Esophagus muscularis mucosa (tissue), 4 donors: ENCODE results near the gene GFRA1. TPM values are rescaled to one million over a fixed set of nuclear protein-coding genes. Genes with fewer than 3 reads are reported as not detected.
A peak's percentile ranks its signal among the peaks of the same experiment; 100 is the strongest.

Experiments used
- DNase-seq: peaks from one replicate; pipeline ENCODE4 v3.0.0-alpha.2; 2017; ENCODE audit errors: extremely low spot score
- H3K27ac ChIP-seq, 4 donors: fragments of 200-600 bp; sonication (generic); replicated peaks in 1 of 4; 1 replicate in 3 of 4; 2 replicates in 1 of 4; pipeline ENCODE4 v1.5.1; 2016 to 2019; ENCODE audit warnings: mild to moderate bottlenecking in 1 of 4
- H3K27me3 ChIP-seq, 4 donors: fragments of 200-600 bp; sonication (generic); one replicate each; pipeline versions ENCODE4 v1.5.1 to v1.6.0; 2016 to 2019
- H3K36me3 ChIP-seq, 4 donors: fragments of 200-600 bp; sonication (generic); one replicate each; pipeline ENCODE4 v1.5.1; 2016 to 2019
- H3K4me1 ChIP-seq, 4 donors: fragments of 200-600 bp; sonication (generic); one replicate each; pipeline ENCODE4 v1.5.1; 2016 to 2019
- H3K4me3 ChIP-seq, 4 donors: fragments of 200-600 bp; sonication (generic); 1 replicate in 2 of 4; 2 replicates in 2 of 4; pipeline ENCODE4 v1.5.1; 2016 to 2019; ENCODE audit warnings: mild to moderate bottlenecking in 4 of 4, moderate library complexity in 1 of 4
- H3K9me3 ChIP-seq, 4 donors: fragments of 200-600 bp; sonication (generic); 1 replicate in 3 of 4; 2 replicates in 1 of 4; pipeline ENCODE4 v1.5.1; 2016 to 2019
- EP300 ChIP-seq: sonication (generic); formaldehyde crosslinking; IDR thresholded peaks from one replicate; pipeline ENCODE4 v1.6.1; 2017; ENCODE audit warnings: antibody characterized with exemption
- POLR2A ChIP-seq: fragments of 450-650 bp; IDR thresholded peaks from one replicate; pipeline ENCODE4 v1.6.1; 2017; ENCODE audit warnings: antibody characterized with exemption, moderate library complexity, mild to moderate bottlenecking, low read depth
- POLR2AphosphoS5 ChIP-seq, 2 donors: sonication (generic); formaldehyde crosslinking; IDR thresholded peaks; one replicate each; pipeline ENCODE4 v1.6.1; 2017; ENCODE audit warnings: antibody characterized with exemption in 2 of 2
- WGBS: methylation state at CpG from one replicate; pipeline ENCODE4 v1.1.5; 2018; 5-methylcytosine and 5-hydroxymethylcytosine counted together
- intact Hi-C: fragments of 100-400 bp; cut with DNase I; formaldehyde crosslinking; loops from one replicate; pipeline ENCODE4 v1.15.1; 2023
- total RNA-seq, 4 donors: library from RNA; depleted of rRNA; stranded (reverse); fragments of >200 nt; gene quantifications; one replicate each; pipeline versions ENCODE4 v1.1.0 to v1.2.1, GENCODE V29; 2016
- TF ChIP-seq, protein P1 (sequence below), 3 experiments: fragments of 200-600 bp in 2 of 3; fragments of 450-650 bp in 1 of 3; sonication (generic) in 2 of 3; IDR thresholded peaks; one replicate each; pipeline ENCODE4 v1.5.1; 2017 to 2019; ENCODE audit warnings: antibody characterized with exemption in 3 of 3, mild to moderate bottlenecking in 2 of 3, moderate library complexity in 1 of 3

GFRA1 gene
- total RNA-seq, 4 donors from 2014 or later = 44.0 to 73.4 (median 64.5) TPM

DNA sequence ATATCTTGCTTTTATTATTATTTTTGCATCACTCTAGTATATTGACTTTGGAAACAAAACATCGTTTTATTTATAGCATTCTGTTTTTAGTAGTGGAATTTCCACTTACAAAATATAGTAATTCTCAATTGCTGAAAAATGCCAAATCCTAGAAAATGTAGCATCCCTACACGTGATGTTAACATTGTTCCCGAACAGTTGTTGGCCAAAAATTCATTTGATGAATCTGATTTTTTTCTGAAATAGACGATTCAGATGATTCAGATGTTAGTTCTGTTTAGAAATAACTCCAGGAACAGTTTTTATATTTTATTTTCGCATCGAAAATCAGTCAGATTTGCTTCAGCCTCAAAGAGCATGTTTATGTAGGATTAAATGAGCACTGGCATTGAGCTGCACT is 122.4 kb downstream of the GFRA1 start:
- intact Hi-C loops = no loop called here
- no peaks in the 10 kb centered on the region for H3K9me3 ChIP-seq
- no peak overlapping the region for H3K4me3 ChIP-seq
- 58% methylated on average over 6 of the region's 6 CpGs for WGBS
- TF ChIP-seq, protein P1, sequence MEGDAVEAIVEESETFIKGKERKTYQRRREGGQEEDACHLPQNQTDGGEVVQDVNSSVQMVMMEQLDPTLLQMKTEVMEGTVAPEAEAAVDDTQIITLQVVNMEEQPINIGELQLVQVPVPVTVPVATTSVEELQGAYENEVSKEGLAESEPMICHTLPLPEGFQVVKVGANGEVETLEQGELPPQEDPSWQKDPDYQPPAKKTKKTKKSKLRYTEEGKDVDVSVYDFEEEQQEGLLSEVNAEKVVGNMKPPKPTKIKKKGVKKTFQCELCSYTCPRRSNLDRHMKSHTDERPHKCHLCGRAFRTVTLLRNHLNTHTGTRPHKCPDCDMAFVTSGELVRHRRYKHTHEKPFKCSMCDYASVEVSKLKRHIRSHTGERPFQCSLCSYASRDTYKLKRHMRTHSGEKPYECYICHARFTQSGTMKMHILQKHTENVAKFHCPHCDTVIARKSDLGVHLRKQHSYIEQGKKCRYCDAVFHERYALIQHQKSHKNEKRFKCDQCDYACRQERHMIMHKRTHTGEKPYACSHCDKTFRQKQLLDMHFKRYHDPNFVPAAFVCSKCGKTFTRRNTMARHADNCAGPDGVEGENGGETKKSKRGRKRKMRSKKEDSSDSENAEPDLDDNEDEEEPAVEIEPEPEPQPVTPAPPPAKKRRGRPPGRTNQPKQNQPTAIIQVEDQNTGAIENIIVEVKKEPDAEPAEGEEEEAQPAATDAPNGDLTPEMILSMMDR (IDR thresholded peaks at IDR 0.05) = no peak
- TF ChIP-seq POLR2A (no peak), EP300 (no peak), POLR2AphosphoS5 (IDR thresholded peaks at IDR 0.05) (no peak)
- H3K27ac ChIP-seq = no peak overlapping the region
- no peaks in the 10 kb centered on the region for H3K4me1 ChIP-seq
- no peaks in the 10 kb centered on the region for H3K27me3 ChIP-seq
- no peak for DNase-seq
- no peaks in the 10 kb centered on the region for H3K36me3 ChIP-seq

DNA sequence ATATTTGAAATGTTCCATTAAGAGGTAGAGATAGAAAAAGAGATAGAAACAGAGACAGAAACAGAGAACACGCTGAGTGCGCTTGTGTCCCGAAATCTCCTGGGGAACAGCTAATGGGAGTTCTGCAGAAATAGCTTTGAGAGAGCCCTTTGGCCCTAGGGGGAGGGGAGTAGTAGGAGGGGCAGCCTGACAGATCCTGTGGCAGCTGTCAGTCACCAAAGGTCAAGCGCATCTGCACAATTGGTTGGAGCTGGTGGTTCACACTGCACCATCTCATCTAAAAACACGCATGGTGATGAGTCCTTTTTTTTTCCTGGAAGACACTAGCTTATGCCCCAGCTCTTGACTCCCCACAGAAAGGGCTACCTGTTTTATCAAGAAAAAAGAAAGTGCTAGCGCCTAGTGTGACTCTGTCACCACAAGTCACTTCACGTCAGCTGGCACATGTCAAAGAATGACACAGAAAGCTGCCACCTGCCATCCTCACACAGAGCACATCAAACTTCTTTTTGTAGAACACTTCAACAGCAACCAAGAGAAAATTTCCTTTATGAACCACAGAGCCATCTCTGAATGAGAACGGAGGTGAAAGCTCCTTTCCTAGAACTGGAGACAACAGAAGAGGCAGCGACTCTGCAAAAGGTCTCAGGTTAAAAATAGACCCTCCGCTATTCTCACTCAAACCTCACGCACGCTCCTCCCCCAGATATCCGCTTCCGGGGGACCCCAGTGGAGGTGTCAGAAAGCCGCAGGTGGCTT is 125.7 kb downstream of the GFRA1 start:
- Histone ChIP-seq H3K36me3 (no peaks in the 10 kb centered on the region), H3K4me1 (no peaks in the 10 kb centered on the region), H3K4me3 (no peak overlapping the region), H3K27me3 (no peaks in the 10 kb centered on the region), H3K27ac (no peak overlapping the region), H3K9me3 (no peaks in the 10 kb centered on the region)
- DNase-seq = peak; percentile 78
- 85% methylated on average over 15 of the region's 15 CpGs for WGBS
- intact Hi-C loops = no loop called here
- TF ChIP-seq, protein P1 (IDR thresholded peaks at IDR 0.05) = no peak
- no peak for TF ChIP-seq EP300

DNA sequence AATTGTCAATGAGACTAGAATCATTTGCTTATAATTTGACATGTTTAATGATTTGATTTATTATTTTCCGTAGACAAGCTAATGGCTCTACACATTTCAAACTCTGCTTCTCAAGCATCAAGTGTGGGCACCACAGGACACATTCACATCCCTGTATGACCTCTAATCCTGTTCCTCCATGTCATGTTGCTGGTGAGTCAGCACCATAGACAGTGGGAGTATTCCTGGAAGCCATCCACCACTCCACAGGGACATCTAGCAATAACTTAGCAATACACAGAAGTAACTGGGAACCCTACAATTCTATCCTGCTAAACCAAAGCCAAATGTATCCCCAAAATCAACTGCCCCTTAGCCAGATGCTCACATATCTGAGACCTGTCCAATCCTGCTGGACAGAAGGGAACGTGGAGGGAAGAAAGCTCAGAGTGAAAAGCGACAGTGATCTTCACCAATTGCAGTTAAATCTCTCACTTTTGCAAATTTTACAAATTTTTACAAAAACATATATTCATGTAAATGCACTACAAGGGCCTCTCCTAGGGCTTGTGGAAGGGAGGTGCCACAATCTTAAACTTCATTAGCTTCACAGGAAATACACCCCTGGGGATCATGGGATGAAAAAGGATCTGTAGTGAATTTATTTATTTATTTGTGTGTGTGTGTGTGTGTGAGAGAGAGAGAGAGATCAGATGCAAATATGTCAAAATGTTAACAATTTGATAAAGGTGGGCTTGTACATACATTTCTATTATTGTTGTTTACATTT is 126.5 kb downstream of the GFRA1 start:
- TF ChIP-seq EP300 (no peak), POLR2A (no peak), POLR2AphosphoS5 (IDR thresholded peaks at IDR 0.05) (no peak)
- TF ChIP-seq, protein P1 (IDR thresholded peaks at IDR 0.05) = no peak

DNA sequence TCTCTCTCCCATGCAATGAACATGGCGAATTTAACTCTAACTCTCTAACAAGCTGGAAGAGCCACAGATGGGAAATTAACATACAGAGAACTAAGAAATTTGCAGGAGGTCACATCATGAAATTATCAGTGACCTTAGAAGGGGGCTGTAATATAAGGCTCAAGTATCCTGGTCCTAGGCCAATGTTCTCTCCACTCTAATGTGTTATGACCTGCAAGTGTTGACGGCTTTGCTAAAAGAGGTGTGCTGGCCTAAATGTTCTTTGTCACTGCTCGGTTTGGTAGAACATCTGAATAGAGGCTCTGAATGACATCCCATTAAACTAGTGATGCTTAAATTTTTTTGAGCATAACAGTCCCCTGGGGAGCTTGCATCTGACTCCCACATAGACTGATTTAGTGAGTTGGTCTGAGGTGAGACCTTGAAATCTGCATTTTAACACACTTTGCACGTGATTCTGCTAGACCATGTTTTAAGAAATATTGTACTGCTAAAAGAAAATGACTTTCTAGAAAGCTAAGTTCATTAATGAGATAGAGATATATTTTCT is 129.3 kb downstream of the GFRA1 start:
- H3K9me3 ChIP-seq = no peaks in the 10 kb centered on the region
- H3K4me1 ChIP-seq = no peaks in the 10 kb centered on the region
- intact Hi-C loops = no loop called here
- H3K36me3 ChIP-seq = no peaks in the 10 kb centered on the region
- no peak overlapping the region for H3K27ac ChIP-seq
- TF ChIP-seq POLR2A = no peak
- no peak for TF ChIP-seq POLR2AphosphoS5 (IDR thresholded peaks at IDR 0.05)
- TF ChIP-seq, protein P1 (IDR thresholded peaks at IDR 0.05) = no peak
- no peak for TF ChIP-seq EP300
- DNase-seq = peak; percentile 26
- no peaks in the 10 kb centered on the region for H3K27me3 ChIP-seq
- no peak overlapping the region for H3K4me3 ChIP-seq
- 83% methylated on average over 4 of the region's 4 CpGs for WGBS

More for the DNA sequence above, 126.5 kb downstream of the GFRA1 start:
- H3K27ac ChIP-seq = no peak overlapping the region
- WGBS = 79% methylated on average over 3 of the region's 3 CpGs
- no peaks in the 10 kb centered on the region for H3K4me1 ChIP-seq
- no peaks in the 10 kb centered on the region for H3K36me3 ChIP-seq
- no peaks in the 10 kb centered on the region for H3K9me3 ChIP-seq
- no peaks in the 10 kb centered on the region for H3K27me3 ChIP-seq
- intact Hi-C loops = no loop called here
- peak; percentile 60 for DNase-seq
- H3K4me3 ChIP-seq = no peak overlapping the region
